Measurements from ENCODE around the gene OXT. TPM values are rescaled to one million over a fixed set of nuclear protein-coding genes. Genes with fewer than 3 reads are reported as not detected.

The OXT gene
- total and polyA plus RNA-seq, 2 of the 13 experiments (the other 11 are each of a cell fraction or from before 2014, with no cell fraction given) = not detected

GRCh38 chr20:3068986-3069900, 2.2 kb upstream of the OXT start (continued):
- TF ChIP-seq MEF2D (CRISPR knock-in tag; IDR thresholded peaks at IDR 0.05) (peak; percentile 77; the same call in 1 of the 2 replicates), ATM (IDR thresholded peaks at IDR 0.05; ENCODE audit: borderline replicate concordance) (no peak), ZNF781 (CRISPR knock-in tag; IDR thresholded peaks at IDR 0.05; ENCODE audit: borderline replicate concordance, not compliant biosample characterization) (peak; percentile 35), FOSL2 (CRISPR knock-in tag; IDR thresholded peaks at IDR 0.05) (peak; percentile 93), NR2F1 (CRISPR knock-in tag; IDR thresholded peaks at IDR 0.05) (peak; percentile 69 to 80; a peak in 3 of 4 replicates), ZFX (CRISPR knock-in tag; IDR thresholded peaks at IDR 0.05; ENCODE audit: low read depth) (0 out of 2 replicates have a peak, but pooled peaks have one; percentile 8), PITX1 (CRISPR knock-in tag; IDR thresholded peaks at IDR 0.05) (0 out of 2 replicates have a peak, but pooled peaks have one; percentile 39), ARID5B (CRISPR knock-in tag; IDR thresholded peaks at IDR 0.05) (peak; percentile 30; the same call in 1 of the 2 replicates), ZNF280D (CRISPR knock-in tag; IDR thresholded peaks at IDR 0.05) (peak; percentile 53; the same call in 1 of the 2 replicates), CTCF (CRISPR knock-in tag; IDR thresholded peaks at IDR 0.05) (peak; percentile 82), KDM5B (CRISPR knock-in tag; IDR thresholded peaks at IDR 0.05; ENCODE audit: borderline replicate concordance) (peak; percentile 20; the same call in 1 of the 2 replicates), KDM5A (IDR thresholded peaks at IDR 0.05; ENCODE audit: borderline replicate concordance, low read length) (no peak), RAD21 (CRISPR knock-in tag; IDR thresholded peaks at IDR 0.05) (peak; percentile 73), ZNF687 (CRISPR knock-in tag; IDR thresholded peaks at IDR 0.05) (peak; percentile 50)
